ENCODE data around the gene ELOB.

Gene ELOB

GRCh38 chr16:2810651-2811050 lies 33.6 kb upstream of the ELOB start:
- DNase-seq (ENCODE audit: low read depth, low spot score): no peak

- DNase-seq (ENCODE audit: low read depth, low spot score): no peak
These were observed 32.2 kb upstream of the ELOB start for GRCh38 chr16:2809149-2809760.

- DNase-seq (ENCODE audit: low read depth, low spot score): no peak
These were observed 31.1 kb upstream of the ELOB start for GRCh38 chr16:2808181-2808580.

GRCh38 chr16:2806286-2806685 lies 29.2 kb upstream of the ELOB start:
- no peak for DNase-seq (ENCODE audit: low read depth, low spot score)

GRCh38 chr16:2804728-2805127 lies 27.6 kb upstream of the ELOB start:
- DNase-seq (ENCODE audit: low read depth, low spot score): no peak

GRCh38 chr16:2803545-2804195 lies 26.6 kb upstream of the ELOB start:
- DNase-seq (ENCODE audit: low read depth, low spot score): no peak

- DNase-seq (ENCODE audit: low read depth, low spot score): no peak
These were observed 22.8 kb upstream of the ELOB start for GRCh38 chr16:2799859-2800226.

- DNase-seq (ENCODE audit: low read depth, low spot score): no peak
These were observed 22.3 kb upstream of the ELOB start for GRCh38 chr16:2799205-2799858.

GRCh38 chr16:2798723-2799204 lies 21.7 kb upstream of the ELOB start:
- DNase-seq (ENCODE audit: low read depth, low spot score): no peak

GRCh38 chr16:2795395-2796143 lies 18.5 kb upstream of the ELOB start:
- DNase-seq (ENCODE audit: low read depth, low spot score): no peak

GRCh38 chr16:2792940-2793339 lies 15.9 kb upstream of the ELOB start:
- no peak for DNase-seq (ENCODE audit: low read depth, low spot score)

- DNase-seq (ENCODE audit: low read depth, low spot score): no peak
These were observed 14.1 kb upstream of the ELOB start for GRCh38 chr16:2791174-2791573.

GRCh38 chr16:2790631-2791030 lies 13.6 kb upstream of the ELOB start:
- no peak for DNase-seq (ENCODE audit: low read depth, low spot score)

- DNase-seq (ENCODE audit: low read depth, low spot score): no peak
These were observed 10.9 kb upstream of the ELOB start for GRCh38 chr16:2787961-2788360.

GRCh38 chr16:2787406-2787805 lies 10.3 kb upstream of the ELOB start, which contains the start of gene PRSS33:
TSS of gene PRSS33 (minus strand) at chr16:2787560. CDS start at chr16:2786547, 1,013 bp downstream.
- DNase-seq (ENCODE audit: low read depth, low spot score): no peak

GRCh38 chr16:2786826-2787151 lies 9.7 kb upstream of the ELOB start:
- DNase-seq (ENCODE audit: low read depth, low spot score): no peak

- no peak for DNase-seq (ENCODE audit: low read depth, low spot score)
These were observed 9.2 kb upstream of the ELOB start for GRCh38 chr16:2786061-2786825.

GRCh38 chr16:2785101-2785991 lies 8.3 kb upstream of the ELOB start:
- DNase-seq (ENCODE audit: low read depth, low spot score): no peak

- DNase-seq (ENCODE audit: low read depth, low spot score): no peak
These were observed 7.4 kb upstream of the ELOB start for GRCh38 chr16:2784358-2785100.
